ENCODE measurements around the gene SLC36A1.
"Not testable (repeated sequence)": the region's sequence is repeated elsewhere in the genome, so short reads cannot be mapped to it uniquely, and the experiment has no call there.

Gene SLC36A1

GRCh38 chr5:151447174-151448037 lies at the start of gene SLC36A1:
Gene SLC36A1, plus strand, starts transcription at chr5:151447603. Its CDS starts 11,190 bp downstream, at chr5:151458793.
- H3K4me3 Mint-ChIP-seq = peak within 1 kb of the TSS; percentile 80
- no peaks in the 10 kb centered on the region for H3K36me3 Mint-ChIP-seq
- H3K9me3 Mint-ChIP-seq = no peaks in the 10 kb centered on the region
- CTCF ChIA-PET = interaction anchor here (0.7 to 6.0 kb wide), 19 partner anchors 8 to 324 kb away, joined by 3 to 67 read pairs (median 5); partner anchors contain the start of gene G3BP1
- peak within 1 kb of the TSS; percentile 85 for H3K27ac Mint-ChIP-seq
- peaks cover 22% of the 10 kb centered on the region for H3K27me3 Mint-ChIP-seq
- DNase-seq = peak; percentile 93
- H3K4me1 Mint-ChIP-seq = peaks cover 12% of the 10 kb centered on the region

GRCh38 chr5:151405334-151406160 lies 41.9 kb upstream of the SLC36A1 start:
- Mint-ChIP-seq H3K27ac (no peak overlapping the region), H3K4me1 (no peaks in the 10 kb centered on the region), H3K36me3 (no peaks in the 10 kb centered on the region), H3K9me3 (no peaks in the 10 kb centered on the region), H3K27me3 (peaks cover 48% of the 10 kb centered on the region), H3K4me3 (no peak overlapping the region)
- no peak for DNase-seq
- CTCF ChIA-PET = no interaction called here

GRCh38 chr5:151406322-151406947 lies 41.0 kb upstream of the SLC36A1 start:
- CTCF ChIA-PET = no interaction called here
- Mint-ChIP-seq H3K9me3 (no peaks in the 10 kb centered on the region), H3K27me3 (peaks cover 45% of the 10 kb centered on the region), H3K36me3 (no peaks in the 10 kb centered on the region), H3K27ac (no peak overlapping the region), H3K4me1 (no peaks in the 10 kb centered on the region), H3K4me3 (no peak overlapping the region)
- DNase-seq = no peak

GRCh38 chr5:151408591-151409230 lies 38.7 kb upstream of the SLC36A1 start:
- CTCF ChIA-PET = no interaction called here
- Mint-ChIP-seq H3K4me1 (no peaks in the 10 kb centered on the region), H3K27ac (no peak overlapping the region), H3K27me3 (peaks cover 37% of the 10 kb centered on the region), H3K4me3 (no peak overlapping the region), H3K9me3 (no peaks in the 10 kb centered on the region), H3K36me3 (no peaks in the 10 kb centered on the region)
- no peak for DNase-seq

GRCh38 chr5:151413800-151414199 lies 33.6 kb upstream of the SLC36A1 start:
- CTCF ChIA-PET = no interaction called here
- Mint-ChIP-seq H3K4me1 (no peaks in the 10 kb centered on the region), H3K36me3 (peaks cover 2% of the 10 kb centered on the region), H3K4me3 (no peak overlapping the region), H3K27me3 (peaks cover 22% of the 10 kb centered on the region), H3K9me3 (peaks cover 15% of the 10 kb centered on the region), H3K27ac (no peak overlapping the region)
- DNase-seq = no peak

- H3K9me3 Mint-ChIP-seq = peaks cover 20% of the 10 kb centered on the region
- peaks cover 2% of the 10 kb centered on the region for H3K36me3 Mint-ChIP-seq
- CTCF ChIA-PET = no interaction called here
- no peaks in the 10 kb centered on the region for H3K4me1 Mint-ChIP-seq
- no peak overlapping the region for H3K27ac Mint-ChIP-seq
- no peak for DNase-seq
- H3K4me3 Mint-ChIP-seq = no peak overlapping the region
- peaks cover 15% of the 10 kb centered on the region for H3K27me3 Mint-ChIP-seq
Measured at GRCh38 chr5:151414536-151414935, 32.9 kb upstream of the SLC36A1 start.

GRCh38 chr5:151417712-151418111 lies 29.7 kb upstream of the SLC36A1 start:
- CTCF ChIA-PET = no interaction called here
- DNase-seq = no peak
- Mint-ChIP-seq H3K4me1 (no peaks in the 10 kb centered on the region), H3K27me3 (peaks cover 8% of the 10 kb centered on the region), H3K9me3 (peaks cover 20% of the 10 kb centered on the region), H3K27ac (no peak overlapping the region), H3K36me3 (peaks cover 2% of the 10 kb centered on the region), H3K4me3 (no peak overlapping the region)

GRCh38 chr5:151420127-151420526 lies 27.3 kb upstream of the SLC36A1 start:
- DNase-seq = no peak
- peaks cover 14% of the 10 kb centered on the region for H3K27me3 Mint-ChIP-seq
- H3K4me3 Mint-ChIP-seq = no peak overlapping the region
- H3K4me1 Mint-ChIP-seq = no peaks in the 10 kb centered on the region
- H3K9me3 Mint-ChIP-seq = peaks cover 20% of the 10 kb centered on the region
- peaks cover 2% of the 10 kb centered on the region for H3K36me3 Mint-ChIP-seq
- no peak overlapping the region for H3K27ac Mint-ChIP-seq
- CTCF ChIA-PET = interaction anchor here (1.1 kb wide), 1 partner anchor 9 kb away, joined by 3 read pairs; no protein-coding TSS in a partner anchor

- Mint-ChIP-seq H3K4me3 (no peak overlapping the region), H3K4me1 (no peaks in the 10 kb centered on the region), H3K9me3 (peaks cover 2% of the 10 kb centered on the region), H3K27ac (no peak overlapping the region), H3K27me3 (peaks cover 13% of the 10 kb centered on the region), H3K36me3 (no peaks in the 10 kb centered on the region)
- DNase-seq = no peak
- CTCF ChIA-PET = no interaction called here
Measured at GRCh38 chr5:151424892-151425523, 22.4 kb upstream of the SLC36A1 start.

- H3K9me3 Mint-ChIP-seq, CTCF ChIA-PET, H3K27ac Mint-ChIP-seq, H3K4me3 Mint-ChIP-seq, H3K36me3 Mint-ChIP-seq, DNase-seq, H3K4me1 Mint-ChIP-seq: not testable (repeated sequence)
- peaks cover 13% of the 10 kb centered on the region for H3K27me3 Mint-ChIP-seq
Measured at GRCh38 chr5:151426347-151426746, 21.1 kb upstream of the SLC36A1 start.

- DNase-seq = no peak
- H3K4me3 Mint-ChIP-seq = no peak overlapping the region
- peaks cover 12% of the 10 kb centered on the region for H3K27me3 Mint-ChIP-seq
- CTCF ChIA-PET = no interaction called here
- no peaks in the 10 kb centered on the region for H3K36me3 Mint-ChIP-seq
- no peak overlapping the region for H3K27ac Mint-ChIP-seq
- H3K4me1 Mint-ChIP-seq = no peaks in the 10 kb centered on the region
- peaks cover 2% of the 10 kb centered on the region for H3K9me3 Mint-ChIP-seq
Measured at GRCh38 chr5:151427258-151427657, 20.1 kb upstream of the SLC36A1 start.

GRCh38 chr5:151430731-151431130 lies 16.7 kb upstream of the SLC36A1 start:
- Mint-ChIP-seq H3K9me3 (peaks cover 2% of the 10 kb centered on the region), H3K4me1 (no peaks in the 10 kb centered on the region), H3K36me3 (no peaks in the 10 kb centered on the region), H3K27me3 (peaks cover 7% of the 10 kb centered on the region), H3K4me3 (no peak overlapping the region), H3K27ac (no peak overlapping the region)
- CTCF ChIA-PET = no interaction called here
- DNase-seq = no peak

GRCh38 chr5:151431666-151432065 lies 15.7 kb upstream of the SLC36A1 start:
- no peak overlapping the region for H3K4me3 Mint-ChIP-seq
- H3K4me1 Mint-ChIP-seq = no peaks in the 10 kb centered on the region
- peaks cover 2% of the 10 kb centered on the region for H3K9me3 Mint-ChIP-seq
- H3K27me3 Mint-ChIP-seq = peaks cover 7% of the 10 kb centered on the region
- no peaks in the 10 kb centered on the region for H3K36me3 Mint-ChIP-seq
- CTCF ChIA-PET = interaction anchor here (0.8 kb wide), 1 partner anchor 15 kb away, joined by 3 read pairs; the partner anchor contains the start of gene SLC36A1
- H3K27ac Mint-ChIP-seq = no peak overlapping the region
- DNase-seq = no peak
